ENCODE measurements around the gene TUSC2. TPM values are rescaled to one million over a fixed set of nuclear protein-coding genes. Genes with fewer than 3 reads are reported as not detected.

The TUSC2 gene
- total and polyA plus RNA-seq, 9 of the 15 experiments (the other 6 are each of a cell fraction or from before 2014, with no cell fraction given), result 2.8 to 67.5 (median 25.8) TPM

GRCh38 chr3:50324351-50325112 is 3.5 kb downstream of the TUSC2 start (continued):
- TF ChIP-seq ZNF592 (IDR thresholded peaks at IDR 0.05), result peak; percentile 61
- no peak for TF ChIP-seq ID3 (CRISPR knock-in tag; IDR thresholded peaks at IDR 0.05)
- peak; percentile 70; the same call in 1 of the 2 replicates for TF ChIP-seq ID3 (tag; IDR thresholded peaks at IDR 0.05)
- TF ChIP-seq MECOM (CRISPR knock-in tag; IDR thresholded peaks at IDR 0.05), result no peak
- TF ChIP-seq CBFA2T3 (IDR thresholded peaks at IDR 0.05), result peak; percentile 55
- TF ChIP-seq MYBL2 (IDR thresholded peaks at IDR 0.05; ENCODE audit: low read depth), result no peak
- no peak for TF ChIP-seq MYBL2 (CRISPR knock-in tag; IDR thresholded peaks at IDR 0.05; ENCODE audit: borderline replicate concordance)
- no peak for TF ChIP-seq MAX (CRISPR knock-in tag; IDR thresholded peaks at IDR 0.05)
- peak; percentile 38; the same call in 1 of the 2 replicates for TF ChIP-seq EP400 (IDR thresholded peaks at IDR 0.05)
- TF ChIP-seq ZBTB7A (IDR thresholded peaks at IDR 0.05; ENCODE audit: borderline replicate concordance, control insufficient read depth, low read depth, low read length), result peak; percentile 77
- TF ChIP-seq HDAC2 (IDR thresholded peaks at IDR 0.05), result no peak
- peak; percentile 75 for TF ChIP-seq NR2C1 (IDR thresholded peaks at IDR 0.05)
- peak; percentile 39; the same call in 1 of the 2 replicates for TF ChIP-seq NR2C1 (tag; IDR thresholded peaks at IDR 0.05)
- no peak for TF ChIP-seq ZNF518B (CRISPR knock-in tag; IDR thresholded peaks at IDR 0.05)
- no peak for TF ChIP-seq HMG20A (CRISPR knock-in tag; conservative IDR thresholded peaks at IDR 0.05)
- TF ChIP-seq NFXL1 (CRISPR knock-in tag; IDR thresholded peaks at IDR 0.05), result no peak
- no peak for TF ChIP-seq TRIM24 (IDR thresholded peaks at IDR 0.05)
- TF ChIP-seq TAF7 (tag; IDR thresholded peaks at IDR 0.05), result no peak
- TF ChIP-seq TAL1 (IDR thresholded peaks at IDR 0.05), result no peak
- TF ChIP-seq ZNF274 (IDR thresholded peaks at IDR 0.05; ENCODE audit: borderline replicate concordance, low read depth, low read length), result no peak
- TF ChIP-seq TRIM28 (IDR thresholded peaks at IDR 0.05), result no peak
